Left lung (tissue), 10 donors: ENCODE measurements around the gene UNKL. TPM values are rescaled to one million over a fixed set of nuclear protein-coding genes. Genes with fewer than 3 reads are reported as not detected.
A peak's percentile ranks its signal among the peaks of the same experiment; 100 is the strongest.

ENCODE experiments used
- ATAC-seq: fragments of 200-7000 bp; cut with Tn5 transposase; one replicate; pipeline ENCODE4 v1.9.1; 2020; ENCODE audit warnings: moderate library complexity
- DNase-seq, 4 donors: peaks; one replicate each; pipeline ENCODE4 v3.0.0-alpha.2; 2013 to 2020
- H3K27ac ChIP-seq, 2 donors: fragments of 200-600 bp; sonication (generic) in 1 of 2; one replicate each; pipeline versions ENCODE4 v1.5.0 to v1.8.0; 2020 to 2021
- H3K27me3 ChIP-seq, 2 donors: fragments of 200-600 bp; sonication (generic) in 1 of 2; one replicate each; pipeline versions ENCODE4 v1.5.0 to v1.8.0; 2020 to 2021
- H3K36me3 ChIP-seq, 2 donors: fragments of 200-600 bp; sonication (generic) in 1 of 2; one replicate each; pipeline versions ENCODE4 v1.5.0 to v1.8.0; 2020 to 2021
- H3K4me1 ChIP-seq, 2 donors: fragments of 200-600 bp; one replicate each; pipeline ENCODE4 v1.8.0; 2021
- H3K4me3 ChIP-seq, 2 donors: fragments of 200-600 bp; sonication (generic) in 1 of 2; one replicate each; pipeline versions ENCODE4 v1.5.0 to v1.8.0; 2020 to 2021; ENCODE audit warnings: mild to moderate bottlenecking in 1 of 2
- H3K9me3 ChIP-seq, 2 donors: fragments of 200-600 bp; sonication (generic) in 1 of 2; one replicate each; pipeline versions ENCODE4 v1.5.0 to v1.8.0; 2020 to 2021
- CTCF ChIP-seq, 2 donors: fragments of 200-600 bp; sonication (generic) in 1 of 2; IDR thresholded peaks; one replicate each; pipeline versions ENCODE4 v1.5.0 to v1.8.0; 2021; ENCODE audit warnings: antibody characterized with exemption in 2 of 2
- intact Hi-C, 2 donors: fragments of 100-400 bp; cut with DNase I; formaldehyde crosslinking; loops; one replicate each; pipeline versions ENCODE4 v1.11.2 to v1.14.2; 2022
- polyA plus RNA-seq, 6 donors: library from polyadenylated mRNA; unstranded; fragments of 120-200 nt; gene quantifications; one replicate each; pipeline ENCODE4 v1.2.1, GENCODE V29; 2013; ENCODE audit not compliant: insufficient read length in 6 of 6
- total RNA-seq, 2 donors: library from RNA; stranded (reverse); fragmentation: NEBNext Ultra II Directional; extraction: Animal tissue kit (Norgen Biotek cat#: 25700); gene quantifications; one replicate each; pipeline ENCODE4 v1.2.1, GENCODE V29; 2021
- donor health status: DM: no; HTN: yes; CAD: no.
- donor health status: DM: no; HTN: no; CAD: no.

The UNKL gene
- total and polyA plus RNA-seq, 8 donors = 18.9 to 27.3 (median 20.8) TPM

- DNase-seq (no peak), ATAC-seq (no peak)
- Histone ChIP-seq H3K4me1 (peaks cover 8 to 38% of the 10 kb centered on the region in 2 donors), H3K27me3 (no peaks in the 10 kb centered on the region), H3K4me3 (no peak overlapping the region), H3K27ac (no peak overlapping the region), H3K36me3 (peaks cover 0 to 11% of the 10 kb centered on the region in 2 donors), H3K9me3 (no peaks in the 10 kb centered on the region)
- TF ChIP-seq CTCF (IDR thresholded peaks at IDR 0.05) = no peak
- intact Hi-C loops = no loop called here
Measured at GRCh38 chr16:1354815-1355540, 59.5 kb downstream of the UNKL start.

GRCh38 chr16:1351582-1352362, 62.7 kb downstream of the UNKL start, which contains the start of the genes GNPTG and TSR3:
TSS of gene GNPTG (plus strand) at chr16:1351931. CDS start at chr16:1351966, 35 bp downstream.
TSS of gene TSR3 (minus strand) at chr16:1351878. CDS start at chr16:1351804, 74 bp downstream.
- peak; percentile 88 for ATAC-seq
- peak within 1 kb of the TSS; percentile 99 to 100 for H3K4me3 ChIP-seq
- no peak for TF ChIP-seq CTCF (IDR thresholded peaks at IDR 0.05)
- peak within 1 kb of the TSS in 1 of 2 donors; percentile 74 for H3K27ac ChIP-seq
- intact Hi-C loops = no loop called here
- H3K27me3 ChIP-seq = no peaks in the 10 kb centered on the region
- DNase-seq = peak; percentile 81 to 96 (median 90)
- H3K36me3 ChIP-seq = peaks cover 0 to 35% of the 10 kb centered on the region in 2 donors
- no peaks in the 10 kb centered on the region for H3K9me3 ChIP-seq
- peaks cover 8 to 41% of the 10 kb centered on the region in 2 donors for H3K4me1 ChIP-seq

GRCh38 chr16:1351215-1351581, 63.3 kb downstream of the UNKL start:
- intact Hi-C loops = no loop called here
- peaks cover 0 to 35% of the 10 kb centered on the region in 2 donors for H3K36me3 ChIP-seq
- TF ChIP-seq CTCF (IDR thresholded peaks at IDR 0.05) = no peak
- DNase-seq (no peak), ATAC-seq (peak; percentile 3)
- peaks cover 8 to 41% of the 10 kb centered on the region in 2 donors for H3K4me1 ChIP-seq
- peak overlapping the region in 1 of 2 donors; percentile 74 for H3K27ac ChIP-seq
- no peaks in the 10 kb centered on the region for H3K9me3 ChIP-seq
- H3K4me3 ChIP-seq = peak overlapping the region; percentile 99 to 100
- H3K27me3 ChIP-seq = no peaks in the 10 kb centered on the region

GRCh38 chr16:1350691-1351090, 63.8 kb downstream of the UNKL start:
- intact Hi-C loops = no loop called here
- Histone ChIP-seq H3K27me3 (no peaks in the 10 kb centered on the region), H3K4me3 (peak overlapping the region; percentile 99 to 100), H3K36me3 (peaks cover 0 to 35% of the 10 kb centered on the region in 2 donors), H3K4me1 (peaks cover 8 to 41% of the 10 kb centered on the region in 2 donors), H3K27ac (no peak overlapping the region), H3K9me3 (no peaks in the 10 kb centered on the region)
- ATAC-seq (no peak), DNase-seq (no peak)
- no peak for TF ChIP-seq CTCF (IDR thresholded peaks at IDR 0.05)

GRCh38 chr16:1349951-1350350, 64.6 kb downstream of the UNKL start:
- DNase-seq (no peak), ATAC-seq (no peak)
- intact Hi-C loops = no loop called here
- no peak overlapping the region for H3K4me3 ChIP-seq
- peaks cover 0 to 35% of the 10 kb centered on the region in 2 donors for H3K36me3 ChIP-seq
- H3K27me3 ChIP-seq = no peaks in the 10 kb centered on the region
- TF ChIP-seq CTCF (IDR thresholded peaks at IDR 0.05) = no peak
- no peaks in the 10 kb centered on the region for H3K9me3 ChIP-seq
- H3K4me1 ChIP-seq = peaks cover 8 to 41% of the 10 kb centered on the region in 2 donors
- no peak overlapping the region for H3K27ac ChIP-seq
